K562 (cell line): ENCODE data around the gene USP51. TPM values are rescaled to one million over a fixed set of nuclear protein-coding genes. Genes with fewer than 3 reads are reported as not detected.

ENCODE experiments used
- ATAC-seq: fragments of 200-7000 bp; cut with Tn5 transposase; 3 replicates; pipeline ENCODE4 v1.9.1; 2020; ENCODE audit warnings: moderate library complexity
- BruUV-seq: library from RNA; stranded (reverse); fragments of 400-500 nt; replicated peaks from 2 replicates; lab custom pipeline; 2021; lab: Mats Ljungman, UMichigan
- CTCF ChIA-PET: fragments of 300-600 bp; formaldehyde crosslinking; extraction: SDS; loops from one replicate; lab custom pipeline; 2021; ENCODE audit warnings: low intra/inter-chr PET ratio; lab: Yijun Ruan, JAX
- POLR2A ChIA-PET: fragments of 300-600, 350-650 bp; sonication (Branson Sonifier 250); formaldehyde crosslinking; extraction: SDS; loops from one replicate; lab custom pipeline; 2021; ENCODE audit warnings: antibody characterized with exemption, inconsistent platforms; lab: Yijun Ruan, JAX
- DNase-seq, 4 experiments: peaks; one replicate each; pipeline versions ENCODE4 v3.0.0 to v3.0.0-alpha.2; 2011 to 2018; ENCODE audit warnings: low spot score in 3 of 4, mixed read lengths in 3 of 4; ENCODE audit errors: extremely low read depth in 1 of 4
- FAIRE-seq: peaks from 2 replicates; lab custom pipeline; 2011; peaks lifted over from hg19 to GRCh38; lab: Jason Lieb, UNC
- H2AFZ ChIP-seq: 2 replicates; pipeline ENCODE4 v1.6.0; 2011; ENCODE audit warnings: low read depth, low read length, control low read depth, inconsistent platforms
- H3K27ac ChIP-seq: fragments of 200-600 bp; 3 replicates; pipeline ENCODE4 v1.8.0; 2011; ENCODE audit warnings: low read depth, mild to moderate bottlenecking, control low read depth, inconsistent platforms, low read length, moderate library complexity, mixed read lengths; ENCODE audit errors: extremely low read depth
- H3K27me3 ChIP-seq, 2 experiments: fragments of 300-600 bp in 1 of 2; 2 replicates in 1 of 2; 3 replicates in 1 of 2; pipeline versions ENCODE4 v1.6.0 to v1.8.0; 2011; ENCODE audit warnings: inconsistent platforms in 2 of 2, low read length in 2 of 2, mild to moderate bottlenecking in 1 of 2, mixed read lengths in 1 of 2, moderate library complexity in 1 of 2; ENCODE audit not compliant: control insufficient read depth in 2 of 2, insufficient read depth in 2 of 2
- H3K36me3 ChIP-seq: fragments of 300-600 bp; 3 replicates; pipeline ENCODE4 v1.8.0; 2011; ENCODE audit warnings: mild to moderate bottlenecking, low read length, inconsistent platforms; ENCODE audit not compliant: control insufficient read depth, insufficient read depth
- H3K4me1 ChIP-seq, 2 experiments: fragments of 200-600 bp in 1 of 2; replicated peaks in 1 of 2; 2 replicates in 1 of 2; 3 replicates in 1 of 2; pipeline versions ENCODE4 v1.5.1 to v1.8.0; 2011; ENCODE audit warnings: inconsistent platforms in 2 of 2, low read length in 2 of 2, mild to moderate bottlenecking in 1 of 2, mixed read lengths in 1 of 2, moderate library complexity in 1 of 2; ENCODE audit not compliant: control insufficient read depth in 2 of 2, insufficient read depth in 2 of 2
- H3K4me2 ChIP-seq: 2 replicates; pipeline ENCODE4 v1.6.1; 2011; ENCODE audit warnings: low read length, control low read depth, inconsistent platforms, mixed read lengths; ENCODE audit not compliant: insufficient read depth
- H3K4me3 ChIP-seq: fragments of 200-600 bp; sonication (generic), shearing (Covaris generic); 2 replicates; pipeline ENCODE4 v1.5.1; 2016; ENCODE audit warnings: control low read depth, inconsistent platforms
- H3K79me2 ChIP-seq: fragments of 200-600 bp; 3 replicates; pipeline ENCODE4 v1.8.0; 2011; ENCODE audit warnings: low read length, inconsistent platforms; ENCODE audit not compliant: control insufficient read depth, insufficient read depth
- H3K9ac ChIP-seq, 2 experiments: 2 replicates each; pipeline versions ENCODE4 v1.6.0 to v1.6.1; 2011; ENCODE audit warnings: low read depth in 2 of 2, low read length in 2 of 2, control low read depth in 1 of 2, inconsistent platforms in 1 of 2, mild to moderate bottlenecking in 1 of 2, mixed read lengths in 1 of 2; ENCODE audit not compliant: insufficient read depth in 1 of 2
- H3K9me1 ChIP-seq: one replicate; pipeline ENCODE4 v1.6.0; 2011; ENCODE audit warnings: inconsistent platforms, mild to moderate bottlenecking, low read length, moderate library complexity; ENCODE audit not compliant: control insufficient read depth, insufficient read depth
- H3K9me3 ChIP-seq: replicated peaks from 2 replicates; pipeline ENCODE4 v1.5.1; 2011; ENCODE audit warnings: low read depth, low read length, inconsistent platforms; ENCODE audit not compliant: control insufficient read depth, insufficient read depth
- H4K20me1 ChIP-seq: replicated peaks from 2 replicates; pipeline ENCODE4 v1.6.1; 2011; ENCODE audit warnings: low read length, inconsistent platforms, mixed read lengths; ENCODE audit not compliant: control insufficient read depth, insufficient read depth
- ARID3A ChIP-seq: IDR thresholded peaks from 2 replicates; pipeline ENCODE4 v1.6.1; 2012; ENCODE audit warnings: low read depth, low read length, improper control_type of control experiment, borderline replicate concordance
- CAMTA2 ChIP-seq: fragments of 250-450 bp; sonication (Bioruptor Pico); conservative IDR thresholded peaks from 2 replicates; pipeline ENCODE4 v1.5.1; 2022
- ETS2 ChIP-seq: IDR thresholded peaks from 2 replicates; pipeline ENCODE4 v1.6.1; 2016; ENCODE audit warnings: borderline replicate concordance, missing genetic modification characterization, mild to moderate bottlenecking, moderate library complexity, missing compliant biosample characterization; ENCODE audit not compliant: poor library complexity, severe bottlenecking
- GABPB1 ChIP-seq: sonication (generic); formaldehyde crosslinking; IDR thresholded peaks from 2 replicates; pipeline ENCODE4 v1.8.0; 2022; ENCODE audit warnings: mild to moderate bottlenecking, missing genetic modification reagents
- NELFE ChIP-seq: IDR thresholded peaks from 2 replicates; pipeline ENCODE4 v1.6.1; 2011; ENCODE audit warnings: mild to moderate bottlenecking; ENCODE audit not compliant: insufficient read depth, insufficient read length
- POLR3G ChIP-seq: IDR thresholded peaks from 2 replicates; pipeline ENCODE4 v1.6.1; 2011; ENCODE audit not compliant: insufficient read length, insufficient replicate concordance; ENCODE audit errors: extremely low read depth
- RAD21 ChIP-seq, 2 experiments: fragments of 250-450 bp in 1 of 2; fragments of 450-650 bp in 1 of 2; sonication (Bioruptor Pico) in 1 of 2; formaldehyde crosslinking in 1 of 2; IDR thresholded peaks in 1 of 2; conservative IDR thresholded peaks in 1 of 2; 2 replicates each; pipeline versions ENCODE4 v1.4.0 to v1.8.0; 2020 to 2022; ENCODE audit warnings: mild to moderate bottlenecking in 2 of 2, moderate library complexity in 1 of 2
- RFX5 ChIP-seq: IDR thresholded peaks from 2 replicates; pipeline ENCODE4 v1.6.1; 2011; ENCODE audit warnings: low read depth, mild to moderate bottlenecking, improper control_type of control experiment, low read length
- SREBF1 ChIP-seq: fragments of 150-350 bp; IDR thresholded peaks from 2 replicates; pipeline ENCODE4 v1.6.1; 2014; ENCODE audit warnings: antibody characterized with exemption, low read depth, low read length, borderline replicate concordance
- THAP7 ChIP-seq: fragments of 250-450 bp; sonication (Bioruptor Pico); IDR thresholded peaks from 2 replicates; pipeline ENCODE4 v1.5.0; 2021
- ZFP36 ChIP-seq: fragments of 150-350 bp; IDR thresholded peaks from 2 replicates; pipeline ENCODE4 v1.6.1; 2018; ENCODE audit warnings: low read length, low read depth; ENCODE audit not compliant: partially characterized antibody
- ZNF57 ChIP-seq: fragments of 450-650 bp; formaldehyde crosslinking; IDR thresholded peaks from 2 replicates; pipeline ENCODE4 v1.4.0; 2020; ENCODE audit warnings: mild to moderate bottlenecking, moderate library complexity
- ZNF589 ChIP-seq: fragments of 200-800 bp; sonication (Bioruptor generic); IDR thresholded peaks from 2 replicates; pipeline ENCODE4 v1.6.1; 2016; ENCODE audit warnings: low read depth, missing genetic modification characterization, missing compliant biosample characterization
- WGBS: fragments of 100-300 bp; shearing (Covaris generic); methylation state at CpG from one replicate; pipeline ENCODE4 v1.1.6; 2016; ENCODE audit warnings: low coverage, mixed read lengths; ENCODE audit not compliant: insufficient coverage; ENCODE audit errors: missing lambda C conversion rate; 5-methylcytosine and 5-hydroxymethylcytosine counted together
- in situ Hi-C: fragments of 300-500 bp; cut with MboI; formaldehyde crosslinking; loops from 4 replicates; pipeline ENCODE4 v1.15.0; 2018; ENCODE audit warnings: inconsistent platforms, mixed read lengths
- intact Hi-C: fragments of 100-400 bp; cut with micrococcal nuclease; formaldehyde crosslinking; loops from 2 replicates; pipeline ENCODE4 v1.14.2; 2022
- polyA plus RNA-seq, 8 experiments: library from polyadenylated mRNA; depleted of rRNA in 4 of 8; stranded (reverse) in 5 of 8; unstranded in 3 of 8; fragments of >200 nt; fragmentation: Nextera tagmentation in 2 of 8; fragmentation: Illumina TruSeq in 1 of 8; extraction: Ambion mirVana in 2 of 8; extraction: Trizol in 1 of 8; gene quantifications; 2 replicates each; pipeline versions ENCODE4 v1.2.1 to v1.2.3, GENCODE V29; 2011 to 2014; ENCODE audit warnings: inconsistent platforms in 1 of 8, missing spikeins in 1 of 8
- total RNA-seq, 7 experiments: library from RNA; depleted of rRNA in 6 of 7; stranded (reverse); fragments of >200 nt in 6 of 7; fragmentation: Illumina TruSeq in 2 of 7; extraction: Trizol in 2 of 7; gene quantifications; 2 replicates each; pipeline versions ENCODE4 v1.2.1 to v1.2.3, GENCODE V29; 2011 to 2021; ENCODE audit warnings: low replicate concordance in 1 of 7
- TF ChIP-seq, protein P1 (sequence below): fragments of 450-650 bp; formaldehyde crosslinking; IDR thresholded peaks from 2 replicates; pipeline ENCODE4 v1.4.0; 2020; ENCODE audit warnings: mild to moderate bottlenecking, moderate library complexity
- TF ChIP-seq, protein P2 (sequence below): fragments of 250-450 bp; sonication (Bioruptor Pico); IDR thresholded peaks from 2 replicates; pipeline ENCODE4 v1.8.0; 2022; ENCODE audit warnings: inconsistent platforms

The USP51 gene
- total and polyA plus RNA-seq, 9 of the 15 experiments (the other 6 are each of a cell fraction or from before 2014, with no cell fraction given): 0.59 to 3.9 (median 1.3) TPM

GRCh38 chrX:55522596-55523276 lies 33.1 kb upstream of the USP51 start (continued):
- TF ChIP-seq RAD21 (CRISPR knock-in tag; conservative IDR thresholded peaks at IDR 0.05 in 1 of 2, IDR thresholded peaks at IDR 0.05 in 1 of 2) (no peak), CAMTA2 (CRISPR knock-in tag) (no peak), ARID3A (no peak), ZFP36 (no peak), NELFE (no peak)
- TF ChIP-seq, protein P1, sequence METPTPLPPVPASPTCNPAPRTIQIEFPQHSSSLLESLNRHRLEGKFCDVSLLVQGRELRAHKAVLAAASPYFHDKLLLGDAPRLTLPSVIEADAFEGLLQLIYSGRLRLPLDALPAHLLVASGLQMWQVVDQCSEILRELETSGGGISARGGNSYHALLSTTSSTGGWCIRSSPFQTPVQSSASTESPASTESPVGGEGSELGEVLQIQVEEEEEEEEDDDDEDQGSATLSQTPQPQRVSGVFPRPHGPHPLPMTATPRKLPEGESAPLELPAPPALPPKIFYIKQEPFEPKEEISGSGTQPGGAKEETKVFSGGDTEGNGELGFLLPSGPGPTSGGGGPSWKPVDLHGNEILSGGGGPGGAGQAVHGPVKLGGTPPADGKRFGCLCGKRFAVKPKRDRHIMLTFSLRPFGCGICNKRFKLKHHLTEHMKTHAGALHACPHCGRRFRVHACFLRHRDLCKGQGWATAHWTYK (CRISPR knock-in tag): no peak

DNA sequence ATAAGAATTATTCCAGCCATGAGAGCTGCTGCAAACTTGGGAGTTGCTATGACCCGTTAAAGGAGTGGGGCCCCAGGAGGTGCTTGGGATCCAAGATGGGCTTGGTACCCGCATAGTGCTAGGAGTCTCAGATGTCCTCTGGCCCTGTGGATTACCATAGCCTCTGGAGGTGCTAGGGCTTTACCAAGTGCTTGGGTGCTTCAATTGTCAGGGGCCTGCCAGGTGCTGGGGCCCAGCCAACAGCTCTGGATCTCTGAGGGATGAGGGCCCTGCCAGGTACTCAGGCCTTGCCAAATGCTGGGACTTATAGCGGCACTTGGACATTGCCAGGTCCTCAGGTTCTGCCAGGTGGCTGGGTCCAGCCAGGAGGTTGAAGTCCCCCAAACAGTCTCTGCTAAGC lies 32.0 kb upstream of the USP51 start:
- Histone ChIP-seq H3K79me2 (no peaks in the 10 kb centered on the region), H3K9me3 (no peaks in the 10 kb centered on the region), H3K4me1 (no peaks in the 10 kb centered on the region), H3K27me3 (no peaks in the 10 kb centered on the region), H3K9me1 (no peaks in the 10 kb centered on the region), H3K36me3 (no peaks in the 10 kb centered on the region), H3K4me2 (no peak overlapping the region), H2AFZ (no peak overlapping the region), H3K4me3 (no peak overlapping the region), H3K9ac (no peak overlapping the region), H4K20me1 (no peaks in the 10 kb centered on the region), H3K27ac (no peak overlapping the region)
- ATAC-seq: no peak
- ChIA-PET CTCF (no interaction called here), POLR2A (no interaction called here)
- intact Hi-C loops: loop anchor here (10.0 kb wide), 1 partner anchor 67 kb away; the partner anchor contains the start of gene MAGEH1
- 11% methylated on average over 3 of the region's 3 CpGs for WGBS
- in situ Hi-C loops: no loop called here
- no peak for DNase-seq
- BruUV-seq: no TSS peak
- FAIRE-seq: no peak
- TF ChIP-seq, protein P2, sequence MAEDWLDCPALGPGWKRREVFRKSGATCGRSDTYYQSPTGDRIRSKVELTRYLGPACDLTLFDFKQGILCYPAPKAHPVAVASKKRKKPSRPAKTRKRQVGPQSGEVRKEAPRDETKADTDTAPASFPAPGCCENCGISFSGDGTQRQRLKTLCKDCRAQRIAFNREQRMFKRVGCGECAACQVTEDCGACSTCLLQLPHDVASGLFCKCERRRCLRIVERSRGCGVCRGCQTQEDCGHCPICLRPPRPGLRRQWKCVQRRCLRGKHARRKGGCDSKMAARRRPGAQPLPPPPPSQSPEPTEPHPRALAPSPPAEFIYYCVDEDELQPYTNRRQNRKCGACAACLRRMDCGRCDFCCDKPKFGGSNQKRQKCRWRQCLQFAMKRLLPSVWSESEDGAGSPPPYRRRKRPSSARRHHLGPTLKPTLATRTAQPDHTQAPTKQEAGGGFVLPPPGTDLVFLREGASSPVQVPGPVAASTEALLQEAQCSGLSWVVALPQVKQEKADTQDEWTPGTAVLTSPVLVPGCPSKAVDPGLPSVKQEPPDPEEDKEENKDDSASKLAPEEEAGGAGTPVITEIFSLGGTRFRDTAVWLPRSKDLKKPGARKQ (CRISPR knock-in tag): no peak
- no peak for TF ChIP-seq ETS2 (tag)
- no peak for TF ChIP-seq RFX5
- no peak for TF ChIP-seq SREBF1
- TF ChIP-seq POLR3G: no peak
- TF ChIP-seq THAP7 (CRISPR knock-in tag): no peak
- TF ChIP-seq GABPB1: no peak
- TF ChIP-seq ZNF57: no peak
- TF ChIP-seq ZNF589: no peak
